HepG2 (cell line): ENCODE data around the gene MCC. TPM values are rescaled to one million over a fixed set of nuclear protein-coding genes. Genes with fewer than 3 reads are reported as not detected.

Experiments used
- ATAC-seq: fragments of 200-7000 bp; cut with Tn5 transposase; 3 replicates; pipeline ENCODE4 v1.9.1; 2020; ENCODE audit warnings: mild to moderate bottlenecking, moderate library complexity
- BruUV-seq: library from RNA; stranded (reverse); fragments of 400-500 nt; replicated peaks from 2 replicates; lab custom pipeline; 2021; lab: Mats Ljungman, UMichigan
- CTCF ChIA-PET: fragments of 300-600 bp; formaldehyde crosslinking; extraction: SDS; loops from one replicate; lab custom pipeline; 2021; ENCODE audit warnings: low total read pairs, inconsistent platforms, low intra/inter-chr PET ratio; lab: Yijun Ruan, JAX
- POLR2A ChIA-PET: fragments of 350-600 bp; sonication (Branson Sonifier 250); formaldehyde crosslinking; loops from one replicate; lab custom pipeline; 2020; ENCODE audit warnings: antibody characterized with exemption, inconsistent platforms; lab: Yijun Ruan, JAX
- DNase-seq: peaks from one replicate; pipeline ENCODE4 v3.0.0-alpha.2; 2015; ENCODE audit warnings: low spot score
- FAIRE-seq: peaks from 3 replicates; lab custom pipeline; 2011; peaks lifted over from hg19 to GRCh38; lab: Jason Lieb, UNC
- H2AFZ ChIP-seq: one replicate; pipeline ENCODE4 v1.6.1; 2011; ENCODE audit warnings: low read length, inconsistent platforms
- H3K27ac ChIP-seq: fragments of 300-600 bp; 3 replicates; pipeline ENCODE4 v1.8.0; 2011; ENCODE audit warnings: mixed run types, mild to moderate bottlenecking, mixed read lengths, low read length, inconsistent platforms; ENCODE audit not compliant: insufficient read depth; ENCODE audit errors: extremely low read length
- H3K27me3 ChIP-seq, 2 experiments: fragments of 200-600 bp in 1 of 2; 2 replicates in 1 of 2; 3 replicates in 1 of 2; pipeline versions ENCODE4 v1.6.0 to v1.8.0; 2011; ENCODE audit warnings: low read length in 2 of 2, mild to moderate bottlenecking in 2 of 2, moderate library complexity in 2 of 2, inconsistent platforms in 1 of 2; ENCODE audit not compliant: insufficient read depth in 2 of 2, control insufficient read depth in 1 of 2
- H3K36me3 ChIP-seq, 2 experiments: fragments of 200-600 bp in 1 of 2; replicated peaks in 1 of 2; 2 replicates in 1 of 2; 3 replicates in 1 of 2; pipeline versions ENCODE4 v1.5.1 to v1.8.0; 2011; ENCODE audit warnings: low read length in 2 of 2, inconsistent platforms in 1 of 2; ENCODE audit not compliant: insufficient read depth in 2 of 2, control insufficient read depth in 1 of 2
- H3K4me1 ChIP-seq: 2 replicates; pipeline ENCODE4 v1.5.1; 2012; ENCODE audit warnings: low read length, inconsistent platforms; ENCODE audit not compliant: insufficient read depth
- H3K4me2 ChIP-seq: 2 replicates; pipeline ENCODE4 v1.6.0; 2011; ENCODE audit warnings: low read depth, low read length, inconsistent platforms
- H3K4me3 ChIP-seq, 3 experiments: fragments of 200-600 bp in 1 of 3; sonication (generic), shearing (Covaris generic) in 1 of 3; replicated peaks in 1 of 3; 2 replicates each; pipeline ENCODE4 v1.5.1; 2011 to 2016; ENCODE audit warnings: low read length in 3 of 3, inconsistent platforms in 2 of 3, low read depth in 2 of 3, mild to moderate bottlenecking in 2 of 3, control low read depth in 1 of 3, mixed read lengths in 1 of 3; ENCODE audit not compliant: insufficient read depth in 1 of 3
- H3K79me2 ChIP-seq: one replicate; pipeline ENCODE4 v1.6.1; 2011; ENCODE audit warnings: low read length, inconsistent platforms; ENCODE audit not compliant: insufficient read depth
- H3K9ac ChIP-seq: 2 replicates; pipeline ENCODE4 v1.6.0; 2011; ENCODE audit warnings: mild to moderate bottlenecking, low read depth, low read length, inconsistent platforms; ENCODE audit not compliant: insufficient read depth
- H3K9me3 ChIP-seq: 2 replicates; pipeline ENCODE4 v1.5.1; 2012; ENCODE audit warnings: mild to moderate bottlenecking, low read length
- H4K20me1 ChIP-seq: 2 replicates; pipeline ENCODE4 v1.6.0; 2011; ENCODE audit warnings: inconsistent platforms, mild to moderate bottlenecking, low read length, moderate library complexity; ENCODE audit not compliant: insufficient read depth
- AKAP8 ChIP-seq: sonication (generic); formaldehyde crosslinking; IDR thresholded peaks from 2 replicates; pipeline ENCODE4 v1.5.1; 2020; ENCODE audit warnings: mild to moderate bottlenecking, missing genetic modification reagents
- CCAR2 ChIP-seq: fragments of 200-400 bp; formaldehyde crosslinking; optimal IDR thresholded peaks from 2 replicates; pipeline ENCODE3; 2018; ENCODE audit warnings: low read depth, mild to moderate bottlenecking, low read length, moderate library complexity
- FOXM1 ChIP-seq: sonication (generic); formaldehyde crosslinking; IDR thresholded peaks from 2 replicates; pipeline ENCODE4 v1.5.0; 2020; ENCODE audit warnings: missing genetic modification reagents
- GPN1 ChIP-seq: sonication (generic); formaldehyde crosslinking; IDR thresholded peaks from 2 replicates; pipeline ENCODE4 v1.5.1; 2020; ENCODE audit warnings: missing genetic modification reagents, borderline replicate concordance
- HDAC6 ChIP-seq: fragments of 200-600 bp; sonication (generic); IDR thresholded peaks from 2 replicates; pipeline ENCODE4 v1.7.0; 2017; ENCODE audit warnings: mild to moderate bottlenecking, antibody characterized with exemption, low read length, low read depth
- KDM1A ChIP-seq: IDR thresholded peaks from 2 replicates; pipeline ENCODE4 v1.6.1; 2016; ENCODE audit warnings: missing compliant biosample characterization
- KLF16 ChIP-seq, 2 experiments: sonication (generic) in 1 of 2; formaldehyde crosslinking in 1 of 2; IDR thresholded peaks; 2 replicates each; pipeline versions ENCODE4 v1.6.1 to v1.8.0; 2016 to 2023; ENCODE audit warnings: missing genetic modification reagents in 2 of 2, missing compliant biosample characterization in 1 of 2
- SNAPC2 ChIP-seq: sonication (generic); formaldehyde crosslinking; IDR thresholded peaks from 2 replicates; pipeline ENCODE4 v1.8.1; 2022; ENCODE audit warnings: mild to moderate bottlenecking, missing genetic modification reagents
- SNRNP70 ChIP-seq: fragments of 200-400 bp; formaldehyde crosslinking; IDR thresholded peaks from 2 replicates; pipeline ENCODE4 v1.6.1; 2017; ENCODE audit warnings: mild to moderate bottlenecking, low read depth, low read length, moderate library complexity
- TGIF2 ChIP-seq: IDR thresholded peaks from 2 replicates; pipeline ENCODE4 v1.6.1; 2016; ENCODE audit warnings: control low read depth, missing compliant biosample characterization
- TRIM24 ChIP-seq: sonication (generic); formaldehyde crosslinking; IDR thresholded peaks from 2 replicates; pipeline ENCODE4 v1.8.0; 2022; ENCODE audit warnings: mild to moderate bottlenecking, missing genetic modification reagents
- WGBS: methylation state at CpG from one replicate; pipeline ENCODE4 v1.1.6; 2017; ENCODE audit warnings: low lambda C conversion rate; 5-methylcytosine and 5-hydroxymethylcytosine counted together
- in situ Hi-C: cut with HindIII; loops from 2 replicates; pipeline ENCODE4 v1.10.0; 2017; ENCODE audit warnings: low pct_unique_long_range_greater_than_20kb; ENCODE audit not compliant: extremely low pct_ligation_motif_present
- intact Hi-C: fragments of 100-400 bp; cut with micrococcal nuclease; formaldehyde crosslinking; loops from one replicate; pipeline ENCODE4 v1.10.0; 2022; ENCODE audit not compliant: unreplicated experiment
- polyA plus RNA-seq, 8 experiments: library from polyadenylated mRNA; depleted of rRNA in 3 of 8; stranded (reverse) in 7 of 8; unstranded in 1 of 8; fragments of >200 nt; fragmentation: Illumina TruSeq in 4 of 8; extraction: Trizol in 4 of 8; gene quantifications; 2 replicates each; pipeline versions ENCODE4 v1.2.1 to v1.2.3, GENCODE V29; 2011 to 2016; ENCODE audit warnings: low read depth in 4 of 8, missing spikeins in 1 of 8, mixed read lengths in 1 of 8; ENCODE audit not compliant: insufficient read depth in 1 of 8
- total RNA-seq, 5 experiments: library from RNA; depleted of rRNA; stranded (reverse); fragments of >200 nt; fragmentation: Illumina TruSeq; extraction: Trizol; gene quantifications; 2 replicates each; pipeline ENCODE4 v1.2.3, GENCODE V29; 2016; ENCODE audit warnings: low read depth in 1 of 5

MCC gene
- total and polyA plus RNA-seq, 2 of the 13 experiments (the other 11 are each of a cell fraction or from before 2014, with no cell fraction given): 0.55 to 2.4 TPM

GRCh38 chr5:113062869-113063508 is 425.3 kb downstream of the MCC start:
- Histone ChIP-seq H3K36me3 (no peaks in the 10 kb centered on the region), H3K79me2 (no peaks in the 10 kb centered on the region)
- intact Hi-C loops: no loop called here

DNA sequence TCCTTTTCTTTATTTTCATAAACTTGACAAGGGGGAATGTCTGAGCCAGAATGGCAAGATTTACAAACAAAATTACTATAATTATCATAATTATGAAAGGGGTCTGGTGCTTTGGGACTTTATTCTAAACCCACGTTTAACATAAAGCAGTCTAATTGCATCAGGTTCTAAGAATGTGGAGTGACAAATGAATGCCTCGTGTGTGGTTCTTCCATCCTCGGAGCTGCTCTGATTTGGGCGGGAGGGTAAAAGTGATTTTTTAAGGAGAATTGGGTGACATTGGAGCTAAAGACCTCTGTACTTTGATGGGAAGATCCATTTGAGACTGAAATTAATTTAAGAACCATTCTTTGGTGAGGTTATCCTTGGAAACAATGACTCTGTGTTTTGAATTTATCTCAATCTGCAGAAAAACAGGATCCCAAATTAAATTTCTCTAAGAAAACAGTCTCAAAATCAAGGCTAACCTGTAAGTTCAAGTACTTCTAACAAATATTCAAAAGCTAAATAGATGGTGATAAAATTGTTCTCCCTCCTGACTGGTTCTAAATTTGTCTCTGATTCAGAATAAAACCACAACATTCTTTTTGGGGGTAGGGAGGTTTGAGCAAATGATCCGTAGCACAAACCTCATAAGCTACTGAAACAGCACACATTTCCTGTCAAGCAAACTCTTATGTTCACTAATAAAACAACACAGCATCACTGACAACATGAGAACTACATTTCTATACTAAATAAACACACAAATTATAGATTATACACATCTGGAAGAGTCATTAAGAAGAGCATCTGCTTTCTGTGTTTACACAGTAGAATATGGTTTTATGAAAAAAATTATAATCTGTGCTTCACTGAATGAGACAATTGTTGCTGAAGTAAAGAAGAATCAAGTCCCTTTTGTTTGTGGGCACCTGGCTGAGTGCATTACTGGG is 426.1 kb downstream of the MCC start:
- Histone ChIP-seq H3K79me2 (no peaks in the 10 kb centered on the region), H3K9ac (no peak overlapping the region), H3K36me3 (no peaks in the 10 kb centered on the region), H3K4me3 (no peak overlapping the region), H3K4me1 (no peaks in the 10 kb centered on the region), H3K9me3 (no peaks in the 10 kb centered on the region)
- intact Hi-C loops: no loop called here
- CTCF ChIA-PET: no interaction called here
- in situ Hi-C loops: no loop called here
- no peak for DNase-seq
- POLR2A ChIA-PET: no interaction called here
- TF ChIP-seq SNRNP70 (no peak), GPN1 (no peak)
- TF ChIP-seq, all 625 proteins: peak for 0
- H3K4me2 ChIP-seq: no peak overlapping the region
- no peaks in the 10 kb centered on the region for H3K27me3 ChIP-seq
- H3K27ac ChIP-seq: no peak overlapping the region
- BruUV-seq: no TSS peak
- FAIRE-seq: no peak
- no peak overlapping the region for H2AFZ ChIP-seq
- 77% methylated on average over 5 of the region's 5 CpGs for WGBS
- no peak for ATAC-seq
- no peaks in the 10 kb centered on the region for H4K20me1 ChIP-seq

More at GRCh38 chr5:113062869-113063508, 425.3 kb downstream of the MCC start:
- ATAC-seq (no peak), DNase-seq (no peak), FAIRE-seq (no peak)
- TF ChIP-seq HDAC6 (no peak), KDM1A (CRISPR knock-in tag) (no peak), FOXM1 (CRISPR knock-in tag) (no peak), KLF16 (CRISPR knock-in tag; IDR thresholded peaks at IDR 0.05) (no peak), CCAR2 (no peak), TRIM24 (CRISPR knock-in tag) (no peak), SNAPC2 (no peak), TGIF2 (no peak), AKAP8 (CRISPR knock-in tag) (no peak)
- WGBS: 64% methylated on average over 6 of the region's 6 CpGs
- no peaks in the 10 kb centered on the region for H3K9me3 ChIP-seq
- ChIA-PET POLR2A (no interaction called here), CTCF (no interaction called here)
- no peaks in the 10 kb centered on the region for H3K4me1 ChIP-seq
- H3K4me3 ChIP-seq: no peak overlapping the region
- H3K27ac ChIP-seq: no peak overlapping the region
- H3K27me3 ChIP-seq: no peaks in the 10 kb centered on the region
- H4K20me1 ChIP-seq: no peaks in the 10 kb centered on the region
- no peak overlapping the region for H3K4me2 ChIP-seq
- H2AFZ ChIP-seq: no peak overlapping the region
- no TSS peak for BruUV-seq
- H3K9ac ChIP-seq: no peak overlapping the region
- in situ Hi-C loops: no loop called here
